Keratinocyte (primary cell): ENCODE data around the gene CD209. TPM values are rescaled to one million over a fixed set of nuclear protein-coding genes. Genes with fewer than 3 reads are reported as not detected.

Experiments
- DNase-seq: peaks from one replicate; pipeline ENCODE4 v3.0.0-alpha.2; 2011; ENCODE audit warnings: low read depth, missing footprints, low spot score
- FAIRE-seq: peaks from 2 replicates; lab custom pipeline; 2011; peaks lifted over from hg19 to GRCh38; lab: Jason Lieb, UNC
- H2AFZ ChIP-seq: 2 replicates; pipeline ENCODE4 v1.6.0; 2012; ENCODE audit warnings: low read length, control low read depth, inconsistent platforms; ENCODE audit not compliant: control insufficient read depth
- H3K27ac ChIP-seq: 2 replicates; pipeline ENCODE4 v1.5.1; 2011; ENCODE audit warnings: low read length; ENCODE audit not compliant: control insufficient read depth, insufficient read depth
- H3K27me3 ChIP-seq: 3 replicates; pipeline ENCODE4 v1.6.0; 2011; ENCODE audit warnings: low read length; ENCODE audit not compliant: control insufficient read depth, insufficient read depth; ENCODE audit errors: extremely low read depth
- H3K36me3 ChIP-seq, 2 experiments: 2 replicates in 1 of 2; 3 replicates in 1 of 2; pipeline ENCODE4 v1.5.1; 2011; ENCODE audit warnings: low read length in 2 of 2, mild to moderate bottlenecking in 1 of 2; ENCODE audit not compliant: control insufficient read depth in 2 of 2, insufficient read depth in 2 of 2; ENCODE audit errors: extremely low read depth in 1 of 2
- H3K4me1 ChIP-seq: 3 replicates; pipeline ENCODE4 v1.5.1; 2011; ENCODE audit warnings: low read length; ENCODE audit not compliant: control insufficient read depth, insufficient read depth; ENCODE audit errors: extremely low read depth
- H3K4me2 ChIP-seq: 3 replicates; pipeline ENCODE4 v1.6.0; 2011; ENCODE audit warnings: low read depth, low read length; ENCODE audit not compliant: control insufficient read depth, insufficient read depth; ENCODE audit errors: extremely low read depth
- H3K4me3 ChIP-seq, 3 experiments: fragments of 200-600 bp in 1 of 3; sonication (generic) in 1 of 3; 2 replicates in 2 of 3; 3 replicates in 1 of 3; pipeline ENCODE4 v1.5.1; 2011 to 2016; ENCODE audit warnings: low read length in 3 of 3, mild to moderate bottlenecking in 3 of 3, control low read depth in 2 of 3, inconsistent platforms in 1 of 3, low read depth in 1 of 3, mixed read lengths in 1 of 3, mixed run types in 1 of 3, moderate library complexity in 1 of 3; ENCODE audit not compliant: control insufficient read depth in 2 of 3, insufficient read depth in 2 of 3; ENCODE audit errors: extremely low read depth in 1 of 3
- H3K79me2 ChIP-seq: 2 replicates; pipeline ENCODE4 v1.6.0; 2012; ENCODE audit warnings: low read length; ENCODE audit not compliant: control insufficient read depth, insufficient read depth
- H3K9ac ChIP-seq: 3 replicates; pipeline ENCODE4 v1.6.0; 2011; ENCODE audit warnings: low read length; ENCODE audit not compliant: control insufficient read depth, insufficient read depth; ENCODE audit errors: extremely low read depth
- H3K9me1 ChIP-seq: 3 replicates; pipeline ENCODE4 v1.6.0; 2011; ENCODE audit warnings: low read length; ENCODE audit not compliant: control insufficient read depth, insufficient read depth; ENCODE audit errors: extremely low read depth
- H3K9me3 ChIP-seq: 2 replicates; pipeline ENCODE4 v1.5.1; 2012; ENCODE audit warnings: low read depth, low read length; ENCODE audit not compliant: control insufficient read depth
- H4K20me1 ChIP-seq: 3 replicates; pipeline ENCODE4 v1.6.0; 2011; ENCODE audit warnings: low read length; ENCODE audit not compliant: control insufficient read depth, insufficient read depth; ENCODE audit errors: extremely low read depth
- CTCF ChIP-seq, 3 experiments: IDR thresholded peaks in 1 of 3; conservative IDR thresholded peaks in 1 of 3; optimal IDR thresholded peaks in 1 of 3; 2 replicates in 2 of 3; 3 replicates in 1 of 3; pipeline versions ENCODE3 to v1.5.1; 2011; ENCODE audit warnings: low read length in 3 of 3, mild to moderate bottlenecking in 3 of 3, moderate library complexity in 2 of 3, control low read depth in 1 of 3, inconsistent platforms in 1 of 3; ENCODE audit not compliant: insufficient read depth in 2 of 3; ENCODE audit errors: extremely low read depth in 1 of 3
- EZH2 ChIP-seq: IDR thresholded peaks from one replicate; pipeline ENCODE4 v1.6.1; 2012; ENCODE audit warnings: inconsistent platforms, mild to moderate bottlenecking, low read length, moderate library complexity
- dilution Hi-C: fragments of 300-500 bp; cut with MboI; formaldehyde crosslinking; loops from one replicate; pipeline ENCODE4 v1.7.0; 2020; ENCODE audit warnings: low sequenced_read_pairs; ENCODE audit not compliant: extremely low pct_ligation_motif_present
- polyA plus RNA-seq, 5 experiments: library from polyadenylated mRNA; depleted of rRNA in 3 of 5; stranded (reverse) in 3 of 5; stranded (forward) in 1 of 5; unstranded in 1 of 5; fragments of >200 nt; gene quantifications; 1 replicate in 1 of 5; 2 replicates in 3 of 5; 3 replicates in 1 of 5; pipeline versions ENCODE4 v1.2.1 to v1.2.3, GENCODE V29; 2011 to 2012; ENCODE audit warnings: missing spikeins in 2 of 5, low read depth in 1 of 5, low replicate concordance in 1 of 5

CD209 gene
- polyA plus RNA-seq, 1 donor (not counting 4 experiments of a cell fraction or from before 2014, with no cell fraction given): not detected

GRCh38 chr19:7790416-7790815, 43.1 kb upstream of the CD209 start:
- TF ChIP-seq CTCF (optimal IDR thresholded peaks at IDR 0.05 in 1 of 3, IDR thresholded peaks at IDR 0.05 in 1 of 3, conservative IDR thresholded peaks at IDR 0.05 in 1 of 3; ENCODE audit: extremely low read depth in 1 of 3, insufficient read depth in 2 of 3, low read length in 3 of 3): no peak
- no peak for TF ChIP-seq EZH2
- Histone ChIP-seq H3K27me3 (peaks cover 26% of the 10 kb centered on the region), H4K20me1 (no peaks in the 10 kb centered on the region), H3K4me3 (no peak overlapping the region), H3K9me3 (no peaks in the 10 kb centered on the region), H3K79me2 (no peaks in the 10 kb centered on the region), H3K27ac (no peak overlapping the region), H3K4me1 (no peaks in the 10 kb centered on the region), H2AFZ (no peak overlapping the region), H3K36me3 (no peaks in the 10 kb centered on the region), H3K4me2 (no peak overlapping the region), H3K9me1 (no peaks in the 10 kb centered on the region), H3K9ac (no peak overlapping the region)
- dilution Hi-C loops: no loop called here
- no peak for DNase-seq
- FAIRE-seq: no peak

DNA sequence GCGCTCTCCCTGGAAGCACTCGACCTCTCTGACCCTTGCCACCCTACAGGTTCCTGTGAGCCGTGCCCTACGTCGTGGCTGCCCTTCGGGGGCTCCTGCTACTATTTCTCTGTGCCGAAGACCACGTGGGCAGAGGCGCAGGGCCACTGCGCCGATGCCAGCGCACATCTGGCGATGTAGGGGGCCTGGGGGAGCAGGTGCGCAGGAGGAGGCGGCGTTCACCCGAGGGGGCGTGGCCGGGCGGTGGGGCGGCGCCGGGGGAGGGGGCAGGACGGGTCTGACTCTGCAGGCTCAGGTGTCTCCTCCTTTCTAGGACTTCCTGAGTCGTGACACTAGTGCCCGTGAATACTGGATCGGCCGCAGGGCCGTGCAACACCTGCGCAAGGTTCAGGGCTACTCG, 42.1 kb upstream of the CD209 start:
- dilution Hi-C loops: no loop called here
- Histone ChIP-seq H2AFZ (no peak overlapping the region), H3K9ac (no peak overlapping the region), H3K4me1 (peaks cover 1% of the 10 kb centered on the region), H3K4me2 (no peak overlapping the region), H4K20me1 (no peaks in the 10 kb centered on the region), H3K4me3 (no peak overlapping the region), H3K9me1 (no peaks in the 10 kb centered on the region), H3K36me3 (no peaks in the 10 kb centered on the region), H3K79me2 (no peaks in the 10 kb centered on the region), H3K9me3 (no peaks in the 10 kb centered on the region), H3K27ac (no peak overlapping the region), H3K27me3 (peaks cover 26% of the 10 kb centered on the region)
- TF ChIP-seq EZH2 (peak; percentile 27), CTCF (optimal IDR thresholded peaks at IDR 0.05 in 1 of 3, IDR thresholded peaks at IDR 0.05 in 1 of 3, conservative IDR thresholded peaks at IDR 0.05 in 1 of 3; ENCODE audit: extremely low read depth in 1 of 3, insufficient read depth in 2 of 3, low read length in 3 of 3) (no peak)
- no peak for FAIRE-seq
- DNase-seq: no peak
